ENCODE results near the gene DLG2. TPM values are rescaled to one million over a fixed set of nuclear protein-coding genes. Genes with fewer than 3 reads are reported as not detected.

Gene DLG2
- total and polyA plus RNA-seq, 2 of the 4 experiments (the other 2 are of a cell fraction): 0.31 to 0.36 TPM

DNA sequence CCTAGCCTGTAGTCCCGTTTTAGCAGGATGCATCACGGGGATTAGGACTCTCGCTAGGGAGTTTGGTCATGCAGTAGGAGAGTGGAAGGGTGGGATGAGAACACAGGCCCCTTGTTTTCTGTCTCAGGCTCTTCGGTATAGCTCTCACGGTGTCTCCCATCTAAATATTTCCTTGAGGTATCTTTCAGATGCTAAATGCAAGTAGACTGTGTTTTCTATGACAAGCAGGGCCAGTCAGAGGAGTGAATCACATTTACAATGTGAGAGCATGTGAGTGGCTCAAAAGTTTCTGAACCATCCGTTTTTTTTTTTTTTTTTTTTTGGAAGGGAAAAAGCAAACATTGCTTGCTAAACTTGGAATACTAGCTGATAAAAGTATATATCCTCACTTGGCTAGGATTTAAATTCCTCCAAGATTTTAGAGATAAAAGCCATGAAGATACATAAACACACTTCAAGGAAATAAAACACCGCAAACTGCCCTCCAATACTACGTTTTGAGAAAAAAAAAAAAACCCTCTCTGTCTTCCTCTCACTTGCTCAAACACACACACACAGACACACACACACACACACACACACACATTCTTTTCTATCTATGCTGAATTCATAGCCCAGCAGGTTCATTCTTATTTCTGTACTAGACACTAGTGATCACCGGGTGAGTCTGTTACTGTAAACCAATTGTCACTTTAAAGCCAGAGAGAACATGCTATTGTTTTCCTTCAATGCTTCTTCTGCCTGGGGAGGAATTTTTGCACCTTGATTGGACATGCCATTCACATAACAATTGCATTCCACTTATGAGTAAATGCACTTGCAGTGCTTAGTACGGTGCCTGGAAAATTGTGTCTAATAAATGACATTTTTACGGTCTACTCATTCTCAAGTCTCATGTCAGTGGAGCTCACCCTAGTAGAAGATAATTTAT, 2116.3 kb downstream of the DLG2 start:
- Histone ChIP-seq H3K4me2 (ENCODE audit: low read depth, low read length) (no peak overlapping the region), H2BK20ac (ENCODE audit: low read depth, low read length) (no peak overlapping the region), H4K20me1 (ENCODE audit: insufficient read depth, low read length) (no peaks in the 10 kb centered on the region), H3K9me3 (ENCODE audit: control insufficient read depth, insufficient read depth, low read length) (no peaks in the 10 kb centered on the region), H4K91ac (ENCODE audit: insufficient read depth, low read depth, low read length) (no peak overlapping the region), H4K8ac (ENCODE audit: low read depth in 2 of 2, low read length in 2 of 2) (no peak overlapping the region), H2AK9ac (replicated peaks; ENCODE audit: low read depth, low read length, poor library complexity) (no peak overlapping the region), H3K18ac (ENCODE audit: low read depth, low read length) (no peak overlapping the region), H2BK120ac (ENCODE audit: low read depth, low read length) (no peak overlapping the region), H3K23ac (ENCODE audit: low read depth, low read length) (no peak overlapping the region), H3K9me1 (ENCODE audit: insufficient read depth, low read length) (no peaks in the 10 kb centered on the region), H3K14ac (replicated peaks; ENCODE audit: low read depth, low read length) (no peak overlapping the region), H2AK5ac (ENCODE audit: low read depth, low read length) (no peak overlapping the region), H2AFZ (replicated peaks; ENCODE audit: low read length, poor library complexity) (no peak overlapping the region), H2BK5ac (ENCODE audit: low read depth, low read length, poor library complexity, severe bottlenecking) (no peak overlapping the region), H3K9ac (ENCODE audit: low read depth, low read length) (no peak overlapping the region), H3K79me1 (ENCODE audit: low read depth in 1 of 2, low read length in 2 of 2) (no peaks in the 10 kb centered on the region), H3K27me3 (ENCODE audit: control insufficient read depth, insufficient read depth, low read length) (no peaks in the 10 kb centered on the region; the same call in none of the 2 replicates), H3K4ac (ENCODE audit: low read depth, low read length) (no peak overlapping the region), H4K5ac (ENCODE audit: low read depth, low read length) (no peak overlapping the region), H3K4me1 (ENCODE audit: control insufficient read depth, insufficient read depth, low read length) (no peaks in the 10 kb centered on the region), H3K56ac (ENCODE audit: extremely low read depth, insufficient read depth, low read length) (no peak overlapping the region), H3K4me3 (ENCODE audit: insufficient read depth, low read depth, low read length) (no peak overlapping the region), H3K36me3 (ENCODE audit: control insufficient read depth, insufficient read depth, low read length) (no peaks in the 10 kb centered on the region), H2BK15ac (ENCODE audit: low read depth, low read length) (no peak overlapping the region), H3K27ac (ENCODE audit: insufficient read depth, low read length) (no peak overlapping the region)
- no CpG with 5 or more reads among the region's 11 CpGs for WGBS, 2 experiments (ENCODE audit: extremely low coverage in 2 of 2, insufficient read length in 1 of 2)
- POLR2A ChIA-PET (ENCODE audit: unreplicated experiment): no interaction called here
- in situ Hi-C loops (cut with MboI; ENCODE audit: low sequenced_read_pairs) (no loop called here), intact Hi-C loops (cut with micrococcal nuclease) (no loop called here), dilution Hi-C loops (cut with HindIII; ENCODE audit: low sequenced_read_pairs, unreplicated experiment) (no loop called here)
- CTCF ChIA-PET: interaction anchor here (0.7 to 1.0 kb wide), 3 partner anchors 10 to 218 kb away, joined by 3 to 4 read pairs (median 3); no protein-coding TSS in a partner anchor
- no peak for DNase-seq
- BruUV-seq (replicated peaks): no TSS peak
- no peak for ATAC-seq (ENCODE audit: low read depth)
- TF ChIP-seq MAFK (IDR thresholded peaks at IDR 0.05; ENCODE audit: low read depth, low read length) (no peak), RCOR1 (IDR thresholded peaks at IDR 0.05; ENCODE audit: insufficient replicate concordance, low read length) (no peak), RAD21 (IDR thresholded peaks at IDR 0.05; ENCODE audit: low read length) (no peak), CHD1 (IDR thresholded peaks at IDR 0.05; ENCODE audit: low read depth, low read length) (no peak), MAZ (IDR thresholded peaks at IDR 0.05; ENCODE audit: borderline replicate concordance, low read depth, low read length) (no peak), MXI1 (IDR thresholded peaks at IDR 0.05; ENCODE audit: borderline replicate concordance, low read depth, low read length) (no peak), FOS (IDR thresholded peaks at IDR 0.05; ENCODE audit: low read depth, low read length) (no peak), NFE2L2 (IDR thresholded peaks at IDR 0.05; ENCODE audit: low read depth, low read length) (no peak), BHLHE40 (IDR thresholded peaks at IDR 0.05; ENCODE audit: low read depth, low read length) (no peak), SMC3 (IDR thresholded peaks at IDR 0.05; ENCODE audit: low read depth, low read length) (no peak), POLR2A (IDR thresholded peaks at IDR 0.05; ENCODE audit: low read depth, low read length) (no peak), CEBPB (IDR thresholded peaks at IDR 0.05; ENCODE audit: low read depth, low read length) (no peak), RFX5 (IDR thresholded peaks at IDR 0.05; ENCODE audit: low read depth, low read length) (no peak)
- TF ChIP-seq, protein P1, sequence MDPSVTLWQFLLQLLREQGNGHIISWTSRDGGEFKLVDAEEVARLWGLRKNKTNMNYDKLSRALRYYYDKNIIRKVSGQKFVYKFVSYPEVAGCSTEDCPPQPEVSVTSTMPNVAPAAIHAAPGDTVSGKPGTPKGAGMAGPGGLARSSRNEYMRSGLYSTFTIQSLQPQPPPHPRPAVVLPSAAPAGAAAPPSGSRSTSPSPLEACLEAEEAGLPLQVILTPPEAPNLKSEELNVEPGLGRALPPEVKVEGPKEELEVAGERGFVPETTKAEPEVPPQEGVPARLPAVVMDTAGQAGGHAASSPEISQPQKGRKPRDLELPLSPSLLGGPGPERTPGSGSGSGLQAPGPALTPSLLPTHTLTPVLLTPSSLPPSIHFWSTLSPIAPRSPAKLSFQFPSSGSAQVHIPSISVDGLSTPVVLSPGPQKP (IDR thresholded peaks at IDR 0.05; ENCODE audit: borderline replicate concordance, low read depth, low read length): no peak
- TF ChIP-seq, protein P2, sequence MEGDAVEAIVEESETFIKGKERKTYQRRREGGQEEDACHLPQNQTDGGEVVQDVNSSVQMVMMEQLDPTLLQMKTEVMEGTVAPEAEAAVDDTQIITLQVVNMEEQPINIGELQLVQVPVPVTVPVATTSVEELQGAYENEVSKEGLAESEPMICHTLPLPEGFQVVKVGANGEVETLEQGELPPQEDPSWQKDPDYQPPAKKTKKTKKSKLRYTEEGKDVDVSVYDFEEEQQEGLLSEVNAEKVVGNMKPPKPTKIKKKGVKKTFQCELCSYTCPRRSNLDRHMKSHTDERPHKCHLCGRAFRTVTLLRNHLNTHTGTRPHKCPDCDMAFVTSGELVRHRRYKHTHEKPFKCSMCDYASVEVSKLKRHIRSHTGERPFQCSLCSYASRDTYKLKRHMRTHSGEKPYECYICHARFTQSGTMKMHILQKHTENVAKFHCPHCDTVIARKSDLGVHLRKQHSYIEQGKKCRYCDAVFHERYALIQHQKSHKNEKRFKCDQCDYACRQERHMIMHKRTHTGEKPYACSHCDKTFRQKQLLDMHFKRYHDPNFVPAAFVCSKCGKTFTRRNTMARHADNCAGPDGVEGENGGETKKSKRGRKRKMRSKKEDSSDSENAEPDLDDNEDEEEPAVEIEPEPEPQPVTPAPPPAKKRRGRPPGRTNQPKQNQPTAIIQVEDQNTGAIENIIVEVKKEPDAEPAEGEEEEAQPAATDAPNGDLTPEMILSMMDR (conservative IDR thresholded peaks at IDR 0.05; ENCODE audit: low read depth, low read length): no peak

Measured in IMR-90 (cell line).